ENCODE measurements around the gene COX20.

The COX20 gene

GRCh38 chr1:244868484-244869363 lies 33.3 kb downstream of the COX20 start:
- Mint-ChIP-seq H3K9me3 (no peaks in the 10 kb centered on the region), H3K36me3 (ENCODE audit: low read depth) (peaks cover 6% of the 10 kb centered on the region), H3K4me1 (ENCODE audit: low read depth) (peaks cover 19% of the 10 kb centered on the region), H3K27me3 (no peaks in the 10 kb centered on the region), H3K27ac (no peak overlapping the region), H3K4me3 (no peak overlapping the region)

- no peaks in the 10 kb centered on the region for H3K9me3 Mint-ChIP-seq
- no peak overlapping the region for H3K27ac Mint-ChIP-seq
- no peaks in the 10 kb centered on the region for H3K27me3 Mint-ChIP-seq
- no peak overlapping the region for H3K4me3 Mint-ChIP-seq
- peaks cover 19% of the 10 kb centered on the region for H3K4me1 Mint-ChIP-seq (ENCODE audit: low read depth)
- H3K36me3 Mint-ChIP-seq (ENCODE audit: low read depth) = no peaks in the 10 kb centered on the region
Observed at GRCh38 chr1:244869364-244869827, 33.9 kb downstream of the COX20 start.

DNA sequence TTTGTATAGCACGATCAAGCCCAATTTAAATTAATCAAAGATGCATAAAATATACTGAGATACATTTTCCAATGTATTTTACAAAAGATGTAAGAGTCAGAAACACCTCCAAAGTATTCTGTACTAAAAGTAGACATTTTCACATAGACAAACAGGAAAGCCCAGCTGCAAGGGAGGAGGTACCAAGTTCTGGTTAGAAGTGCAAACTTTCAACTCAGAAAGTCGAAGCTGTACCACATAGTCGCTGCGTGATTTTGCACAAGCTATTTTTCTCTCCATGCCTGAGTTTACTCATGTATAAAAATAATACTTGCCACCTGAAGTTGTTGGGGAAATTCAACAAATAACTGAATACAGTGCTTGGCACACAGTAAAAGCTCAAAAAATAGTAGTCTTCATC lies 34.5 kb downstream of the COX20 start:
- H3K27me3 Mint-ChIP-seq = no peaks in the 10 kb centered on the region
- H3K4me3 Mint-ChIP-seq = no peak overlapping the region
- H3K4me1 Mint-ChIP-seq (ENCODE audit: low read depth) = peaks cover 18% of the 10 kb centered on the region
- no peaks in the 10 kb centered on the region for H3K36me3 Mint-ChIP-seq (ENCODE audit: low read depth)
- H3K9me3 Mint-ChIP-seq = no peaks in the 10 kb centered on the region
- no peak overlapping the region for H3K27ac Mint-ChIP-seq

DNA sequence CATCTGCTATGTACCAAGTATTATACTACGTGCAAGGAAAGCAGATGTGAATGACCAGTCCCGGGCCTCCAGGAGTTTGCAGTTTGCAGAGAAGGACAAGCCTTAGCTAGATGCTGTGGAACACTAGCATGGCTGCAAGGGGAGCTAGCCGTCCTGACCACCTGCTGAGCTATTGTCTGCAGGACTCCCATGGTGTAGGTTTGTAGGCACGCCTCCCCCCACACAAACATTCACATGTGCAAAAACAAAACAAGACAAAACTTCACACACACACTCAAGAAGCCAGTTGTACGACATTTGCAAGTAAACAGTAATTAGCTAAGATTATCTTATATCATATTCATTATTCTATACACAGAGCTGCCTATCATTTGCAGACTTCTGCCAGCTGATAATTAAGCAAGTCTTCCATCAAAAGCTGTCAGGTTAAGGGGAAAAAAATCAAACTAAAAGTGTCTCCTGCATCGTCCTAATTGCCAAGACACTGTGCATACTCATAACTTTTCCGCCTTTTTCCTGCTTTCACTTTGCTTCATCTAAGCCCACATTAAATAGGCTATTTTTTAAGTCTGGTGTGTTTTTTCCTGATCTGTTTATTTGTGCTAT lies 39.6 kb downstream of the COX20 start:
- Mint-ChIP-seq H3K27ac (no peak overlapping the region), H3K27me3 (no peaks in the 10 kb centered on the region), H3K4me1 (ENCODE audit: low read depth) (no peaks in the 10 kb centered on the region), H3K36me3 (ENCODE audit: low read depth) (no peaks in the 10 kb centered on the region), H3K4me3 (no peak overlapping the region), H3K9me3 (no peaks in the 10 kb centered on the region)

DNA sequence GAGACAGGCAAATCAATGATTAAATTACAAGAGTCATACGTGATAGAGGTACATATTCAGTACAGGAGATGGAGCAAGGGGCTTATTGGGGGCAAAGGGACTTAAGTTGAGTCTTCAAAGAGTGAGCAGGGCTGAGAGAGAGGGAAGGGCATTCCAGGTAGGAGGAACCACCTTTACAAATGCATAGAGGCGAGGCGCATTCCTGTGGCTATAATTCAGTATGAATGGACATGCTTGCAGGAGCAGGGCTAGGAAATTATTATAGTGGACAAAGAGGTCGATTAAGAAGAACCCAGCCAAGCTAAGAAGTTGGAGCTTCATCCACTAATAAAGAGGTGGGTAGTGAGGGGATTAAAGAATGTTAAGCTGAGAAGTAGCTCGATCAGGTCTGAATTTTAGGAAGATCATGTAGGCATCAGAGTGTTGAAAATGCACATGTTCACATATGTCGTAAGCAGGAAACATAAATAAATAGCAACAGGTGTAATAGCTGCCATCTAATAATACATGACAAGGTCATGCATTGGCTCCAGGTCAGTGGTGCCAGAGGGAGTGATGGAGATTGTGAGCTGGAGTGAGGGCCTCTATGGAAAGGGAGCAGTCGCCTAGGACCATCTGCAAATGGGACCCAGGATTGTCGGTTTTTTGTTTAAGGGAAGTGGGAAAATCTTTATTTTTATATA lies 40.9 kb downstream of the COX20 start:
- no peaks in the 10 kb centered on the region for H3K27me3 Mint-ChIP-seq
- H3K36me3 Mint-ChIP-seq (ENCODE audit: low read depth) = no peaks in the 10 kb centered on the region
- no peaks in the 10 kb centered on the region for H3K9me3 Mint-ChIP-seq
- H3K27ac Mint-ChIP-seq = no peak overlapping the region
- no peak overlapping the region for H3K4me3 Mint-ChIP-seq
- H3K4me1 Mint-ChIP-seq (ENCODE audit: low read depth) = no peaks in the 10 kb centered on the region

GRCh38 chr1:244878681-244879080 lies 43.2 kb downstream of the COX20 start:
- no peaks in the 10 kb centered on the region for H3K4me1 Mint-ChIP-seq (ENCODE audit: low read depth)
- no peaks in the 10 kb centered on the region for H3K9me3 Mint-ChIP-seq
- H3K36me3 Mint-ChIP-seq (ENCODE audit: low read depth) = no peaks in the 10 kb centered on the region
- no peak overlapping the region for H3K4me3 Mint-ChIP-seq
- no peak overlapping the region for H3K27ac Mint-ChIP-seq
- no peaks in the 10 kb centered on the region for H3K27me3 Mint-ChIP-seq

DNA sequence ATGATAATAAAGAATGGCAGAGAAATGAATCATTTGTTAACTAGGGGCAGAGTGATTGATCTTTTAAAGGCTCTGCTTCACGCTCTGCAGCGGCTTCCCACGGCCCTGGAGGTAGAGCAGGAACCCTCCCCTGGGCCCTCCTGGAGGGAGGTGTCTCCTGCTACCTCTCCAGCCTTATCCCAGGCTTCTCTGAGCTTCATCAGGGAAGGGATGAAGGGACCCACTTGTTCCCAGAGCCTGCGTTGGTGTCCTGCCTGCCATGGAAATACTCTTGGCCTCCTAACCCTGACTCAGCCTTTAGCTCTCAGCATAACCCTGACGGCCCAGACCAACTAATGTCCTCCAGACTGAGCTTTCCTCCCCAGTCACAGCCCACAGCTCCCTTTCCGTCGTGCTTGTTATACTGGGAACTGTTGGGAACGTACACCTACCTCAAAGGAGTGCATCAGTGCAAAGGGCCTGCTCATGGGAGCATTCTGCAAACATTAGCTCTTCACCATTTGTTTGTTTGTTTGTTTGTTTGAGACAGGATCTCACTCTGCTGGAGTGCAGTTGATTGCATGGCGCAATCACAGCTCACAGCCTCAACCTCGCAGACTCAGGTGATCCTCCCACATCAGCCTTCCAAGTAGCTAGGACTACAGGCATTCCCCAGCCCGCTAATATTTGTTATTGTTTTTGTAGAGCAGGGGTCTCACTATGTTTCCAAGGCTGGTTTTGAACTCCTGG lies 46.3 kb downstream of the COX20 start:
- no peaks in the 10 kb centered on the region for H3K27me3 Mint-ChIP-seq
- H3K4me1 Mint-ChIP-seq (ENCODE audit: low read depth) = no peaks in the 10 kb centered on the region
- no peaks in the 10 kb centered on the region for H3K36me3 Mint-ChIP-seq (ENCODE audit: low read depth)
- no peaks in the 10 kb centered on the region for H3K9me3 Mint-ChIP-seq
- no peak overlapping the region for H3K4me3 Mint-ChIP-seq
- H3K27ac Mint-ChIP-seq = no peak overlapping the region

DNA sequence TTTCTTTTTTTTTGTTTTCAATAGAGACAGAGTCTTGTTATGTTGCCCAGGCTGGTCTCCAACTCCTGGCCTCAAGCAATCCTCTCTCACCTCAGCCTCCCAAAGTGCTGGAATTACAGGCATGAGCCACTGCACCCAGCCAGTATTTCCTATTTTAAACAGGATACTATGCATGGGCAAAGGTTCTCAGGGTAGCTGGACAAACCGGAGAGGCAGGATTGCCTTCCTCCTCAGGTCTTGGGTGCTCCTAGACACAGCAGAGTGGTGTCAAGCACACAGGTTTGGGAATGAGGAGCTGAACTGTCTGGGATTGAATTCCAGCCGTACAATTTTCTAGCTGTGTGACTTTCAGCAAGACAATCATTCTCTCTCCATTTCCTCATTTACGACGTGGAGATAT lies 51.8 kb downstream of the COX20 start:
- Mint-ChIP-seq H3K36me3 (ENCODE audit: low read depth) (no peaks in the 10 kb centered on the region), H3K27ac (no peak overlapping the region), H3K27me3 (no peaks in the 10 kb centered on the region), H3K4me1 (ENCODE audit: low read depth) (no peaks in the 10 kb centered on the region), H3K4me3 (no peak overlapping the region), H3K9me3 (no peaks in the 10 kb centered on the region)

DNA sequence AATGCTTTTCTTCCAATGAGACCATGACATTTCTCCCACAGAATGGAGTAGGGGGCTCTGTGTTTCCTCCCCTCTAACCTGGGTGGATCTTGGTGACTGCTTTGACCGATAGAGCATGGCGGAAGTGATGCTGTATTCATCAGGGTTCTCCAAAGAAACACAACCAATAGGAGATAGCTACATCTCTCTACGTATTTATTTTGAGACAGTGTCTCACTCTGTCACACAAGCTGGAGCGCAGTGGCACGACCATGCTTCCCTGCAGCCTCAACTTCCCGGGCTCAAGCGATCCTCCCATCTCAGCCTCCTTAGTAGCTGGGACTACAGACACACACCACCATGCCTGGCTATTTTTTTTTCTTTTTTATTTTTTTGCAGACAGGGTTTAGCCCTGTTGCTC lies 58.4 kb downstream of the COX20 start:
- H3K9me3 Mint-ChIP-seq = no peaks in the 10 kb centered on the region
- H3K27ac Mint-ChIP-seq = no peak overlapping the region
- H3K36me3 Mint-ChIP-seq (ENCODE audit: low read depth) = no peaks in the 10 kb centered on the region
- H3K4me3 Mint-ChIP-seq = no peak overlapping the region
- H3K27me3 Mint-ChIP-seq = no peaks in the 10 kb centered on the region
- no peaks in the 10 kb centered on the region for H3K4me1 Mint-ChIP-seq (ENCODE audit: low read depth)

All from stimulated activated naive CD8-positive, alpha-beta T cell treated with anti-CD3 and anti-CD28 coated beads, Interleukin-15, Interleukin-2, amounts not matched to agents 100 ng/mL and 50 ng/mL, for 24 hours (primary cell).